ENCODE results near the gene HLCS.

HLCS gene

GRCh38 chr21:36879827-36880226 is 86.6 kb downstream of the HLCS start:
- DNase-seq, result no peak

GRCh38 chr21:36877741-36878140 is 88.7 kb downstream of the HLCS start:
- DNase-seq, result no peak

GRCh38 chr21:36874665-36875064 is 91.8 kb downstream of the HLCS start:
- no peak for DNase-seq

GRCh38 chr21:36873513-36873912 is 93.0 kb downstream of the HLCS start:
- no peak for DNase-seq

- DNase-seq, result no peak
Measured at GRCh38 chr21:36867291-36867905, 99.1 kb downstream of the HLCS start.

GRCh38 chr21:36866419-36866818 is 100.0 kb downstream of the HLCS start:
- DNase-seq, result no peak

- DNase-seq, result no peak
Measured at GRCh38 chr21:36864974-36865373, 101.5 kb downstream of the HLCS start.

- DNase-seq, result no peak
Measured at GRCh38 chr21:36863260-36863659, 103.2 kb downstream of the HLCS start.

- no peak for DNase-seq
Measured at GRCh38 chr21:36861595-36862323, 104.7 kb downstream of the HLCS start.

GRCh38 chr21:36860736-36861594 is 105.5 kb downstream of the HLCS start:
- DNase-seq, result no peak

- peak; percentile 40 for DNase-seq
Measured at GRCh38 chr21:36859744-36860501, 106.5 kb downstream of the HLCS start.

GRCh38 chr21:36858320-36858957 is 108.0 kb downstream of the HLCS start:
- no peak for DNase-seq

GRCh38 chr21:36856643-36857042 is 109.8 kb downstream of the HLCS start:
- no peak for DNase-seq

- DNase-seq, result no peak
Measured at GRCh38 chr21:36854391-36854790, 112.1 kb downstream of the HLCS start.

- no peak for DNase-seq
Measured at GRCh38 chr21:36852864-36853263, 113.6 kb downstream of the HLCS start.

- no peak for DNase-seq
Measured at GRCh38 chr21:36852293-36852692, 114.2 kb downstream of the HLCS start.

GRCh38 chr21:36851121-36851520 is 115.3 kb downstream of the HLCS start:
- DNase-seq, result no peak

- DNase-seq, result no peak
Measured at GRCh38 chr21:36850372-36850771, 116.1 kb downstream of the HLCS start.

GRCh38 chr21:36849461-36850105 is 116.9 kb downstream of the HLCS start:
- no peak for DNase-seq

- no peak for DNase-seq
Measured at GRCh38 chr21:36848730-36849274, 117.7 kb downstream of the HLCS start.

GRCh38 chr21:36847189-36847588 is 119.3 kb downstream of the HLCS start:
- DNase-seq, result no peak

GRCh38 chr21:36846631-36847030 is 119.8 kb downstream of the HLCS start:
- no peak for DNase-seq
